NT2/D1 (cell line): ENCODE measurements around the gene LILRA1.
"Not testable (repeated sequence)": the region's sequence is repeated elsewhere in the genome, so short reads cannot be mapped to it uniquely, and the experiment has no call there.

Source experiments
- DNase-seq: peaks from one replicate; pipeline ENCODE4 v3.0.0-alpha.2; 2011; ENCODE audit warnings: low read depth, low spot score
- H3K27me3 ChIP-seq: 2 replicates; pipeline ENCODE4 v1.6.0; 2011; ENCODE audit warnings: mild to moderate bottlenecking; ENCODE audit not compliant: insufficient read length, insufficient read depth
- H3K36me3 ChIP-seq: 2 replicates; pipeline ENCODE4 v1.6.1; 2011; ENCODE audit warnings: mild to moderate bottlenecking, low read length, mixed read lengths; ENCODE audit not compliant: insufficient read depth, insufficient read length
- H3K4me1 ChIP-seq: 2 replicates; pipeline ENCODE4 v1.5.1; 2011; ENCODE audit not compliant: insufficient read depth, insufficient read length
- H3K4me3 ChIP-seq: 2 replicates; pipeline ENCODE4 v1.5.1; 2011; ENCODE audit warnings: low read depth; ENCODE audit not compliant: insufficient read length
- H3K9ac ChIP-seq: 2 replicates; pipeline ENCODE4 v1.6.0; 2011; ENCODE audit warnings: low read depth; ENCODE audit not compliant: insufficient read length
- H3K9me3 ChIP-seq: 2 replicates; pipeline ENCODE4 v1.5.1; 2011; ENCODE audit warnings: mild to moderate bottlenecking, low read length; ENCODE audit not compliant: insufficient read depth
- SUZ12 ChIP-seq: IDR thresholded peaks from 2 replicates; pipeline ENCODE4 v1.6.1; 2011; ENCODE audit not compliant: insufficient read length, insufficient read depth; ENCODE audit errors: extremely low read depth
- YY1 ChIP-seq: IDR thresholded peaks from 2 replicates; pipeline ENCODE4 v1.6.1; 2011; ENCODE audit not compliant: insufficient read length, insufficient read depth
- ZNF274 ChIP-seq: IDR thresholded peaks from 2 replicates; pipeline ENCODE4 v1.6.1; 2011; ENCODE audit warnings: mild to moderate bottlenecking, low read depth, low read length

The LILRA1 gene

GRCh38 chr19:54593445-54593844 lies at the start of gene LILRA1:
Gene LILRA1, plus strand, starts transcription at chr19:54593632. Its CDS starts 613 bp downstream, at chr19:54594245.
- H3K4me1 ChIP-seq, DNase-seq, H3K9ac ChIP-seq, H3K4me3 ChIP-seq, H3K9me3 ChIP-seq, H3K27me3 ChIP-seq, H3K36me3 ChIP-seq: not testable (repeated sequence)

GRCh38 chr19:54548806-54549205 lies 44.6 kb upstream of the LILRA1 start:
- no peak for DNase-seq
- Histone ChIP-seq H3K9ac (no peak overlapping the region), H3K36me3 (no peaks in the 10 kb centered on the region), H3K4me3 (no peak overlapping the region), H3K27me3 (no peaks in the 10 kb centered on the region), H3K4me1 (no peaks in the 10 kb centered on the region), H3K9me3 (no peaks in the 10 kb centered on the region)
- TF ChIP-seq YY1 (no peak), SUZ12 (no peak), ZNF274 (no peak)

- TF ChIP-seq SUZ12 = no peak
- TF ChIP-seq YY1 = no peak
- no peak for TF ChIP-seq ZNF274
- no peaks in the 10 kb centered on the region for H3K9me3 ChIP-seq
- no peak for DNase-seq
- H3K9ac ChIP-seq = no peak overlapping the region
- H3K4me1 ChIP-seq = no peaks in the 10 kb centered on the region
- no peak overlapping the region for H3K4me3 ChIP-seq
- no peaks in the 10 kb centered on the region for H3K27me3 ChIP-seq
- no peaks in the 10 kb centered on the region for H3K36me3 ChIP-seq
Observed at GRCh38 chr19:54549224-54549623, 44.2 kb upstream of the LILRA1 start.

- Histone ChIP-seq H3K4me1 (no peaks in the 10 kb centered on the region), H3K36me3 (no peaks in the 10 kb centered on the region), H3K9me3 (no peaks in the 10 kb centered on the region), H3K9ac (no peak overlapping the region), H3K27me3 (no peaks in the 10 kb centered on the region), H3K4me3 (no peak overlapping the region)
- TF ChIP-seq ZNF274 (no peak), YY1 (no peak), SUZ12 (no peak)
- no peak for DNase-seq
Observed at GRCh38 chr19:54551293-54551692, 42.1 kb upstream of the LILRA1 start.

- Histone ChIP-seq H3K4me3 (no peak overlapping the region), H3K4me1 (no peaks in the 10 kb centered on the region), H3K9ac (no peak overlapping the region), H3K9me3 (no peaks in the 10 kb centered on the region), H3K27me3 (no peaks in the 10 kb centered on the region), H3K36me3 (no peaks in the 10 kb centered on the region)
- DNase-seq = no peak
- no peak for TF ChIP-seq ZNF274
- no peak for TF ChIP-seq YY1
- TF ChIP-seq SUZ12 = no peak
Observed at GRCh38 chr19:54551950-54552912, 41.2 kb upstream of the LILRA1 start.

- Histone ChIP-seq H3K27me3 (no peaks in the 10 kb centered on the region), H3K9me3 (no peaks in the 10 kb centered on the region), H3K4me1 (no peaks in the 10 kb centered on the region), H3K9ac (no peak overlapping the region), H3K4me3 (no peak overlapping the region), H3K36me3 (no peaks in the 10 kb centered on the region)
- TF ChIP-seq YY1 (no peak), ZNF274 (no peak), SUZ12 (no peak)
- no peak for DNase-seq
Observed at GRCh38 chr19:54552913-54553310, 40.5 kb upstream of the LILRA1 start.

GRCh38 chr19:54554006-54554405 lies 39.4 kb upstream of the LILRA1 start:
- no peak overlapping the region for H3K9ac ChIP-seq
- H3K9me3 ChIP-seq = no peaks in the 10 kb centered on the region
- TF ChIP-seq SUZ12 (no peak), YY1 (no peak), ZNF274 (no peak)
- no peaks in the 10 kb centered on the region for H3K27me3 ChIP-seq
- no peaks in the 10 kb centered on the region for H3K4me1 ChIP-seq
- H3K36me3 ChIP-seq = no peaks in the 10 kb centered on the region
- no peak overlapping the region for H3K4me3 ChIP-seq
- no peak for DNase-seq
